GM19452 (cell line): Measurements from ENCODE around the gene HSD17B14.
A peak's percentile ranks its signal among the peaks of the same experiment; 100 is the strongest.
"Not testable (repeated sequence)": the region's sequence is repeated elsewhere in the genome, so short reads cannot be mapped to it uniquely, and the experiment has no call there.

Experiments
- ATAC-seq: cut with Tn5 transposase; IDR thresholded peaks from one replicate; pipeline ENCODE4 v1.9.1; 2021; ENCODE audit not compliant: unreplicated experiment

The HSD17B14 gene

GRCh38 chr19:48867746-48868113 lies 31.4 kb upstream of the HSD17B14 start:
- ATAC-seq = no peak

GRCh38 chr19:48867123-48867745 lies 30.9 kb upstream of the HSD17B14 start:
- no peak for ATAC-seq

GRCh38 chr19:48866692-48867091 lies 30.4 kb upstream of the HSD17B14 start:
- no peak for ATAC-seq

- no peak for ATAC-seq
These were observed 26.5 kb upstream of the HSD17B14 start for GRCh38 chr19:48862827-48863226.

GRCh38 chr19:48861313-48861712 lies 25.0 kb upstream of the HSD17B14 start:
- no peak for ATAC-seq

- ATAC-seq = no peak
These were observed 23.7 kb upstream of the HSD17B14 start for GRCh38 chr19:48859711-48860572.

- no peak for ATAC-seq
These were observed 22.9 kb upstream of the HSD17B14 start for GRCh38 chr19:48858984-48859710.

GRCh38 chr19:48856921-48857320 lies 20.6 kb upstream of the HSD17B14 start:
- no peak for ATAC-seq

- no peak for ATAC-seq
These were observed 17.8 kb upstream of the HSD17B14 start for GRCh38 chr19:48854103-48854502.

- ATAC-seq = no peak
These were observed 17.2 kb upstream of the HSD17B14 start for GRCh38 chr19:48853483-48853882.

- no peak for ATAC-seq
These were observed 16.0 kb upstream of the HSD17B14 start for GRCh38 chr19:48852292-48852691.

- ATAC-seq = not testable (repeated sequence)
These were observed 10.4 kb upstream of the HSD17B14 start for GRCh38 chr19:48846659-48847058.

- ATAC-seq = no peak
These were observed 9.1 kb upstream of the HSD17B14 start for GRCh38 chr19:48845384-48845783.

GRCh38 chr19:48844472-48844871 lies 8.2 kb upstream of the HSD17B14 start:
- ATAC-seq = no peak

- ATAC-seq = no peak
These were observed 6.5 kb upstream of the HSD17B14 start for GRCh38 chr19:48842789-48843162.

- no peak for ATAC-seq
These were observed 5.3 kb upstream of the HSD17B14 start for GRCh38 chr19:48841571-48841970.

- no peak for ATAC-seq
These were observed 4.8 kb upstream of the HSD17B14 start for GRCh38 chr19:48841047-48841446.

- ATAC-seq = no peak
These were observed 1.4 kb upstream of the HSD17B14 start for GRCh38 chr19:48837687-48838086.

- peak; percentile 51 for ATAC-seq
These were observed 797 bp upstream of the HSD17B14 start for GRCh38 chr19:48837051-48837524.

GRCh38 chr19:48835734-48836088 lies 580 bp downstream of the HSD17B14 start:
- peak; percentile 70 for ATAC-seq

- ATAC-seq = no peak
These were observed 2.3 kb downstream of the HSD17B14 start for GRCh38 chr19:48833977-48834376.

GRCh38 chr19:48833049-48833448 lies 3.2 kb downstream of the HSD17B14 start:
- ATAC-seq = no peak
